SU-DHL-6 (cell line): ENCODE results near the gene HTR1D.
"Not testable (repeated sequence)": the region's sequence is repeated elsewhere in the genome, so short reads cannot be mapped to it uniquely, and the experiment has no call there.

Experiments
- H2AFZ ChIP-seq: fragments of 200-600 bp; sonication (generic); 2 replicates; pipeline ENCODE4 v1.6.1; 2014; ENCODE audit warnings: low read depth, mild to moderate bottlenecking, moderate library complexity, mixed read lengths, antibody characterized with exemption, low read length; ENCODE audit not compliant: severe bottlenecking
- H3F3A ChIP-seq: fragments of 200-600 bp; shearing (Covaris generic); 2 replicates; pipeline ENCODE4 v1.6.0; 2016; ENCODE audit warnings: antibody characterized with exemption, mild to moderate bottlenecking; ENCODE audit not compliant: insufficient read depth
- H3K27ac ChIP-seq: fragments of 200-600 bp; sonication (generic); 2 replicates; pipeline ENCODE4 v1.5.1; 2016; ENCODE audit warnings: low read depth, mild to moderate bottlenecking, low read length, moderate library complexity, mixed read lengths
- H3K27me3 ChIP-seq: fragments of 200-600 bp; sonication (generic), shearing (Covaris generic); 2 replicates; pipeline ENCODE4 v1.6.0; 2014; ENCODE audit warnings: mild to moderate bottlenecking, low read length
- H3K36me3 ChIP-seq: fragments of 200-600 bp; sonication (generic); 2 replicates; pipeline ENCODE4 v1.6.1; 2014; ENCODE audit warnings: mild to moderate bottlenecking, low read length, mixed read lengths
- H3K4me2 ChIP-seq: fragments of 300-600, 200-600 bp; shearing (Covaris generic), sonication (generic); 2 replicates; pipeline ENCODE4 v1.6.0; 2014; ENCODE audit warnings: low read length, low read depth, mild to moderate bottlenecking; ENCODE audit not compliant: poor library complexity, severe bottlenecking
- H3K4me3 ChIP-seq: fragments of 200-600 bp; sonication (generic); 2 replicates; pipeline ENCODE4 v1.5.1; 2014; ENCODE audit warnings: antibody characterized with exemption, low read length, mild to moderate bottlenecking, mixed read lengths; ENCODE audit not compliant: insufficient read depth, poor library complexity, severe bottlenecking
- H3K79me2 ChIP-seq: fragments of 200-600 bp; sonication (generic); 2 replicates; pipeline ENCODE4 v1.6.1; 2014; ENCODE audit warnings: mild to moderate bottlenecking, low read length, moderate library complexity; ENCODE audit not compliant: insufficient read depth
- H3K9ac ChIP-seq: fragments of 200-600 bp; sonication (generic); 2 replicates; pipeline ENCODE4 v1.7.0; 2014; ENCODE audit warnings: mild to moderate bottlenecking, low read length
- H3K9me2 ChIP-seq: fragments of 200-600 bp; sonication (generic); replicated peaks from 2 replicates; pipeline ENCODE4 v1.6.1; 2014; ENCODE audit warnings: low read length; ENCODE audit not compliant: insufficient read depth
- H3K9me3 ChIP-seq: fragments of 200-600 bp; sonication (generic); 2 replicates; pipeline ENCODE4 v1.6.1; 2014; ENCODE audit warnings: low read length, mixed read lengths; ENCODE audit not compliant: insufficient read depth
- H4K20me1 ChIP-seq: fragments of 200-600 bp; sonication (generic); 2 replicates; pipeline ENCODE4 v1.6.1; 2014; ENCODE audit warnings: low read depth, mild to moderate bottlenecking, antibody characterized with exemption, low read length, moderate library complexity, mixed read lengths
- CTCF ChIP-seq: fragments of 200-600 bp; sonication (generic); IDR thresholded peaks from one replicate; pipeline ENCODE4 v1.5.1; 2017; ENCODE audit warnings: antibody characterized with exemption, mild to moderate bottlenecking, low read length, moderate library complexity; ENCODE audit not compliant: insufficient read depth, poor library complexity, severe bottlenecking
- EZH2phosphoT487 ChIP-seq: fragments of 200-600 bp; sonication (generic), shearing (Covaris generic); conservative IDR thresholded peaks from 2 replicates; pipeline ENCODE4 v1.6.1; 2018; ENCODE audit warnings: mild to moderate bottlenecking, antibody characterized with exemption, low read length, moderate library complexity, mixed read lengths

Gene HTR1D

GRCh38 chr1:23227806-23228205 lies 10.5 kb upstream of the HTR1D start:
- Histone ChIP-seq H3K79me2 (no peaks in the 10 kb centered on the region), H3K9me2 (no peaks in the 10 kb centered on the region), H3K27ac (no peak overlapping the region), H3K9me3 (no peaks in the 10 kb centered on the region), H3K36me3 (no peaks in the 10 kb centered on the region), H3K27me3 (no peaks in the 10 kb centered on the region), H4K20me1 (no peaks in the 10 kb centered on the region), H3K9ac (no peak overlapping the region), H3K4me3 (no peak overlapping the region), H2AFZ (no peak overlapping the region), H3F3A (no peaks in the 10 kb centered on the region), H3K4me2 (no peak overlapping the region)
- TF ChIP-seq CTCF (no peak), EZH2phosphoT487 (no peak)

DNA sequence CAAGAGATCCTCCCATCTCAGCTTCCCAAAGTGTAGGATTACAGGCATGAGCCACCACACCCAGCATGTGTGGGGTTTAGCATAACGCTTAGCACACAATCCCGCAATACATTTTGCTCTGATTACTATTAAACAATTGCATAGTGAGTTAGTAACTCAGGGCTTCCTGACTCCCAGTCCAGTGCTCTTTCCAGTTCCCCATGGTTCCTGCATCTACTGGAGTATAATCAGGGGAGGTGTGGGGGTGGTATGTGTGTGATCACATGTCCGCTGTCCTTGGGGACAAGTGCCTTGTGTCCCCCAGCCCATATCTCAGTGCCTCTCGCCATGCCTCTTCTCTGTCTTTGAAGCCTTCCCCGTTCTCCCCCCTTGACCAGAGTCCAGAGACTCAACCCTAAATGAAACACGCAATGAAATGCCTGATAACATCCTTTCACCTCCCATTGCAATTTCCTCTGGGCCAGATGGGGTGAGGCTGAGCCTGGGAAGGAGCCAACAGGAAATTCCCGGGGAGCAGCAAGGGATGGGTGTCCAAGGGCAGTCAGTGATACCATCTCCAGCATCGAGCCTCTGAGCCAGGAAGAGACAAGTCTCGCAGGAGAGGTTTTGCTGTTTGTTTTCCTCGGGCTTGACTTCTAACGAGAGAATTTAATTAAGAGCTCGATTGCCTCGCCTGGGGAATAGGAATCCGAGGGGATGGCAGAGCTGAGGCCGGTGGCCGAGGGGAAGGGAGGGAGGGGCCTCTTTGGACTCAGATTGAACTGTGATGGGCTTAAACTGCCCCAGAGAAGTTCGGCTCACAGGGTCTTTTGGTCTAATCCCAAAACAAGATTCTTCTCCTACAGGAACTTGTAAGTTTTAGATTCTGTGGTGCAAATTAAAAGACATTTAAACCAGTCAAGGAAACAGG lies 7.7 kb upstream of the HTR1D start:
- no peak for TF ChIP-seq CTCF
- TF ChIP-seq EZH2phosphoT487, result no peak
- Histone ChIP-seq H3K9me2 (no peaks in the 10 kb centered on the region), H3K27me3 (no peaks in the 10 kb centered on the region), H3F3A (no peaks in the 10 kb centered on the region), H3K4me3 (no peak overlapping the region), H3K36me3 (no peaks in the 10 kb centered on the region), H3K79me2 (no peaks in the 10 kb centered on the region), H4K20me1 (no peaks in the 10 kb centered on the region), H3K27ac (no peak overlapping the region), H3K4me2 (no peak overlapping the region), H3K9me3 (no peaks in the 10 kb centered on the region), H2AFZ (no peak overlapping the region), H3K9ac (no peak overlapping the region)

- not testable (repeated sequence) for H3K79me2 ChIP-seq, H4K20me1 ChIP-seq, H3K27me3 ChIP-seq, H3K27ac ChIP-seq, H2AFZ ChIP-seq, H3K9me2 ChIP-seq, H3K4me3 ChIP-seq, H3K9me3 ChIP-seq, H3K36me3 ChIP-seq, H3K4me2 ChIP-seq, H3K9ac ChIP-seq, H3F3A ChIP-seq
Observed at GRCh38 chr1:23223963-23224362, 6.7 kb upstream of the HTR1D start.

DNA sequence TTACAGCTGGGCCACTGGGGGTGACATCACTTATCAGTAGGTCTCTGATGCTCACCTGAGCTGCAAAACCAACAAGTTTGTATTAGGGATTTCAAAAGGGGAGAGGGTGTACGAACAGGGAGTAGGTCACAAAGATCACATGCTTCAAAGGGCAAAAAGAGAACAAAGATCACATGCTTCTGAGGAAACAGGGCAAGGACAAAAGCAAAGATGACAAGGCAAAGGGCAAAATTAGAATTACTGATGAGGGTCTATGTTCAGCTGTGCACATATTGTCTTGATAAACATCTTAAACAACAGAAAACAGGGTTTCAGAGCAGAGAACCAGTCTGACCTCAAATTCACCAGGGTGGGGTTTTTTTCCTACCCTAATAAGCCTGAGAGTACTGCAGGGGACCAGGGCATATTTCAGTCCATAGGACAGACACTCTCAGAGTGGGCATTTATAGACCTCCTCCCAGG lies 6.2 kb upstream of the HTR1D start:
- H3K4me3 ChIP-seq, H3K9ac ChIP-seq, H3K79me2 ChIP-seq, H3K9me2 ChIP-seq, H3K27me3 ChIP-seq, H3K9me3 ChIP-seq, H2AFZ ChIP-seq, H4K20me1 ChIP-seq, H3K27ac ChIP-seq, H3K4me2 ChIP-seq, H3F3A ChIP-seq, H3K36me3 ChIP-seq: not testable (repeated sequence)
